Tibial nerve (tissue), 4 donors: ENCODE results near the gene ADD3. TPM values are rescaled to one million over a fixed set of nuclear protein-coding genes. Genes with fewer than 3 reads are reported as not detected.
A peak's percentile ranks its signal among the peaks of the same experiment; 100 is the strongest.

Experiments
- DNase-seq, 2 donors: peaks; one replicate each; pipeline ENCODE4 v3.0.0-alpha.2; 2019; ENCODE audit warnings: low spot score in 2 of 2
- H3K27ac ChIP-seq, 4 donors: fragments of 200-600 bp; sonication (generic) in 3 of 4; one replicate each; pipeline ENCODE4 v1.5.1; 2017 to 2019; ENCODE audit warnings: mild to moderate bottlenecking in 1 of 4
- H3K27me3 ChIP-seq, 2 donors: fragments of 200-600 bp; sonication (generic) in 1 of 2; one replicate each; pipeline versions ENCODE4 v1.5.1 to v1.6.0; 2017 to 2019
- H3K36me3 ChIP-seq, 3 donors: fragments of 200-600 bp; sonication (generic); one replicate each; pipeline ENCODE4 v1.5.1; 2018 to 2019
- H3K4me1 ChIP-seq, 4 donors: fragments of 200-600 bp; sonication (generic) in 3 of 4; one replicate each; pipeline ENCODE4 v1.5.1; 2017 to 2019
- H3K4me3 ChIP-seq, 4 donors: fragments of 200-600 bp; sonication (generic) in 3 of 4; one replicate each; pipeline ENCODE4 v1.5.1; 2017 to 2019; ENCODE audit warnings: mild to moderate bottlenecking in 1 of 4, moderate library complexity in 1 of 4
- H3K9me3 ChIP-seq, 4 donors: fragments of 200-600 bp; sonication (generic) in 3 of 4; one replicate each; pipeline ENCODE4 v1.5.1; 2017 to 2019
- EP300 ChIP-seq, 2 donors: sonication (generic); formaldehyde crosslinking; IDR thresholded peaks; one replicate each; pipeline ENCODE4 v1.6.1; 2017; ENCODE audit warnings: antibody characterized with exemption in 2 of 2, mild to moderate bottlenecking in 1 of 2
- POLR2A ChIP-seq, 2 donors: fragments of 450-650 bp; IDR thresholded peaks; one replicate each; pipeline ENCODE4 v1.6.1; 2017; ENCODE audit warnings: antibody characterized with exemption in 2 of 2, mild to moderate bottlenecking in 2 of 2, moderate library complexity in 2 of 2
- WGBS, 2 donors: methylation state at CpG; one replicate each; pipeline ENCODE4 v1.1.5; 2018; 5-methylcytosine and 5-hydroxymethylcytosine counted together
- total RNA-seq, 4 donors: library from RNA; depleted of rRNA; stranded (reverse); fragments of >200 nt; gene quantifications; one replicate each; pipeline ENCODE4 v1.1.0, GENCODE V29; 2016
- TF ChIP-seq, protein P1 (sequence below), 5 experiments: fragments of 200-600 bp in 3 of 5; fragments of 450-650 bp in 2 of 5; sonication (generic) in 3 of 5; IDR thresholded peaks; one replicate each; pipeline ENCODE4 v1.5.1; 2016 to 2019; ENCODE audit warnings: antibody characterized with exemption in 5 of 5, mild to moderate bottlenecking in 3 of 5, moderate library complexity in 2 of 5

ADD3 gene
- total RNA-seq, 4 donors from 2014 or later = 208 to 639 (median 443) TPM

DNA sequence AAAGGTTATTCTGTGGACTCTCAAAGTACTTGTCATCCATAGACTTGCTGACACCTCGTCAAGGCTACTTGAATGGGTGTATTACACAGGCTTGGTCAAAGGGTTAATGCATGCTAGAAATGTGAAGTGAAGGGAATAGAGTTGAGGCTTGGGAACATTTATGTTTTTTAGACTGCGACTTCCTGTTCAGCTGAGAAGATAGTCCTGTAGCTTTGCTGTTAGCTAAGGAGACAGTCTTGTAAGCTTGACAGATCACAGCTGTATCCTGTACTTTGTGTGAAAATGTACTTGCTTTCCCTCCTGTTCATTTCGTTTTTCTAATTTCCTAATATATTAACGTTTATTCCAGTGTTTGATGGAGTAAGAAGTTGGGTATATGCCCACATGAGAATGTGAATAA is 52.1 kb downstream of the ADD3 start:
- TF ChIP-seq, protein P1, sequence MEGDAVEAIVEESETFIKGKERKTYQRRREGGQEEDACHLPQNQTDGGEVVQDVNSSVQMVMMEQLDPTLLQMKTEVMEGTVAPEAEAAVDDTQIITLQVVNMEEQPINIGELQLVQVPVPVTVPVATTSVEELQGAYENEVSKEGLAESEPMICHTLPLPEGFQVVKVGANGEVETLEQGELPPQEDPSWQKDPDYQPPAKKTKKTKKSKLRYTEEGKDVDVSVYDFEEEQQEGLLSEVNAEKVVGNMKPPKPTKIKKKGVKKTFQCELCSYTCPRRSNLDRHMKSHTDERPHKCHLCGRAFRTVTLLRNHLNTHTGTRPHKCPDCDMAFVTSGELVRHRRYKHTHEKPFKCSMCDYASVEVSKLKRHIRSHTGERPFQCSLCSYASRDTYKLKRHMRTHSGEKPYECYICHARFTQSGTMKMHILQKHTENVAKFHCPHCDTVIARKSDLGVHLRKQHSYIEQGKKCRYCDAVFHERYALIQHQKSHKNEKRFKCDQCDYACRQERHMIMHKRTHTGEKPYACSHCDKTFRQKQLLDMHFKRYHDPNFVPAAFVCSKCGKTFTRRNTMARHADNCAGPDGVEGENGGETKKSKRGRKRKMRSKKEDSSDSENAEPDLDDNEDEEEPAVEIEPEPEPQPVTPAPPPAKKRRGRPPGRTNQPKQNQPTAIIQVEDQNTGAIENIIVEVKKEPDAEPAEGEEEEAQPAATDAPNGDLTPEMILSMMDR (IDR thresholded peaks at IDR 0.05) = no peak
- no peak for TF ChIP-seq EP300 (IDR thresholded peaks at IDR 0.05)
- no peak for TF ChIP-seq POLR2A (IDR thresholded peaks at IDR 0.05)
- H3K4me3 ChIP-seq = no peak overlapping the region
- no peak for DNase-seq
- peak overlapping the region in 2 of 4 donors; percentile 10 to 46 for H3K27ac ChIP-seq
- no peaks in the 10 kb centered on the region for H3K36me3 ChIP-seq
- H3K27me3 ChIP-seq = no peaks in the 10 kb centered on the region
- no peaks in the 10 kb centered on the region for H3K9me3 ChIP-seq
- H3K4me1 ChIP-seq = peaks cover 0 to 90% (median 39%) of the 10 kb centered on the region in 4 donors
- 29 to 30% methylated on average over 4 of the region's 4 CpGs for WGBS, 2 donors

DNA sequence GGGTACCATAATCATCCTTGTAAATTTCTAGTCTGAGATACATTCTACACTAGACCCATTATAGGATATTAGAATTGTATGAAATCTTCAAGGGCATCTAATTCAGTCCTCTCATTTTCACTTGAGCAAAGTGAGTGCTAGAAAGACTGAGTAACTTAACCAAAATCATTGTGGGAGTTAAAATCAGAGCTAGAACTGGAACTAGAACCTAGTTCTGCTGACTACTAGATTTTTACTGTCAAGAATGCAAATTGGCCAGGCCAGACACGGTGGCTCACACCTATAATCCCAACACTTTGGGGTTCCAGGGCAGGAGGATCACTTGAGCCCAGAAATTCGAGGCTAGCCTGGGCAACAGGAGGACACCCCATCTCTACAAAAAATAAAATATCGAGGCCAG is 53.9 kb downstream of the ADD3 start:
- Histone ChIP-seq H3K9me3 (no peaks in the 10 kb centered on the region), H3K4me1 (peaks cover 0 to 88% (median 29%) of the 10 kb centered on the region in 4 donors), H3K36me3 (no peaks in the 10 kb centered on the region), H3K4me3 (no peak overlapping the region), H3K27me3 (no peaks in the 10 kb centered on the region), H3K27ac (no peak overlapping the region)
- 87 to 95% methylated on average over 3 of the region's 3 CpGs for WGBS, 2 donors
- TF ChIP-seq POLR2A (IDR thresholded peaks at IDR 0.05) (no peak), EP300 (IDR thresholded peaks at IDR 0.05) (no peak)
- TF ChIP-seq, protein P1 (IDR thresholded peaks at IDR 0.05) = no peak
- no peak for DNase-seq

DNA sequence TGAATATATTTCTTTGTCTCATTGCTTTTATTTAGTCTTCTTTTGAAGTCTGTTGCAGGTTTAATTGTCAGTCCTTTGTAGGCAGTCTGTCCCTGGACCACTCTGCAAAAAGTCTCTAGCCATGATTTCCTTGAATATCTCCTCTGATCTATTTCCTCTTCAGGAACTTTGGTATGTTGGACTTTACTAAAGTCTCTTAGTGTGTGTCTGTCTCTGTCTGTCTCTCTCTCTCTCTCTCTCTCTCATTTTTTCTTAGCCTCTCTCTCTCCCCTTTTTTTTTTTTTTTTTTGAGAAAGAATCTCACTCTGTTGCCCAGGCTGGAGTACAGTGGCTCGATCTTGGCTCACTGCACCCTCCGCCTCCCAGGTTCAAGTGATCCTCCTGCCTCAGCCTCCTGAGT is 57.5 kb downstream of the ADD3 start:
- TF ChIP-seq, protein P1 (IDR thresholded peaks at IDR 0.05) = no peak
- TF ChIP-seq EP300 (IDR thresholded peaks at IDR 0.05) (no peak), POLR2A (IDR thresholded peaks at IDR 0.05) (no peak)
- no peaks in the 10 kb centered on the region for H3K27me3 ChIP-seq
- no peak overlapping the region for H3K4me3 ChIP-seq
- no peak for DNase-seq
- H3K36me3 ChIP-seq = no peaks in the 10 kb centered on the region
- peak overlapping the region in 2 of 4 donors; percentile 93 to 94 for H3K27ac ChIP-seq
- peaks cover 0 to 88% (median 40%) of the 10 kb centered on the region in 4 donors for H3K4me1 ChIP-seq
- WGBS, 2 donors = 83% methylated on average over 2 of the region's 2 CpGs
- no peaks in the 10 kb centered on the region for H3K9me3 ChIP-seq

DNA sequence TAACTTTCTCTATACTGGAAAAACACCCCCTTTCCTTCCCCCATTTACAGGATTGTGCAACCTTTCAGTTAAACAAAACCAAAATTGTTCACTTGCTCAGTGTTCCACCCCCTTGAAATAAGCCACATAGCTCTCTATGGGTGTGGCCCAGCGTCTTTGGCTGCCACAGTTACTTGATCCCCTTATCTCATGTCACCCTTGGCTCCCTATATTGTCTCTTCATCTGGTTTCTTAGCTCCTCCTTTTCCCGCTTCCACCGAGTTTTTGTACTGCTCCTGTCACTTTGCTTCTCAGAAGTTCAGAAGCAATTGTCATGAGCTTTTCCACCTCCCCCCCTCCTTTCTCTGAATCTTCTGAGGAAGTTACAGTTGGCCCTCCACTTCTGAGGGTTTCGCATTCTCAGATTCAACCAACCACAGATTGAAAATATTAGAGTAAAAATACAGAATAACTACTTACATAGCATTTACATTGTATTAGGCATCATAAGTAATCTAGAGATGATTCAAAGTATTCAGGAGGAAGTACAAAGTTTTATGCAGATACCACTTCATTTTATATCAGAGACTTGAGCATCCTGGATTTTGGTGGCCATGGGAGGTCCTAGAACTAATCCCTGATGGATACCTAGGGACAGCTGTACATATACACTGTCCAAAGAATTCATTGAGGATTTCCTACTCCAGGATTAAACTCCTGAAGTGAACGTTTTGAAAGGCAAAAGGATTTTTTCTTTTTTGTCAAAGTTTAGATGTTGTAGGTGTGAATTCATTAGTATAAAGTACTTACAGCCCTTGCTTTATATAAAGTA is 60.4 kb downstream of the ADD3 start:
- Histone ChIP-seq H3K9me3 (no peaks in the 10 kb centered on the region), H3K27me3 (no peaks in the 10 kb centered on the region), H3K4me3 (no peak overlapping the region), H3K4me1 (peaks cover 0 to 92% (median 46%) of the 10 kb centered on the region in 4 donors), H3K36me3 (no peaks in the 10 kb centered on the region), H3K27ac (peak overlapping the region; percentile 62 to 94 (median 81))
- TF ChIP-seq EP300 (IDR thresholded peaks at IDR 0.05) = peak in 1 of 2 donors; percentile 47
- TF ChIP-seq POLR2A (IDR thresholded peaks at IDR 0.05) = no peak
- DNase-seq = peak in 1 of 2 donors; percentile 25
- WGBS, 2 donors = 26 to 45% methylated on average over 4 of the region's 5 CpGs

DNA sequence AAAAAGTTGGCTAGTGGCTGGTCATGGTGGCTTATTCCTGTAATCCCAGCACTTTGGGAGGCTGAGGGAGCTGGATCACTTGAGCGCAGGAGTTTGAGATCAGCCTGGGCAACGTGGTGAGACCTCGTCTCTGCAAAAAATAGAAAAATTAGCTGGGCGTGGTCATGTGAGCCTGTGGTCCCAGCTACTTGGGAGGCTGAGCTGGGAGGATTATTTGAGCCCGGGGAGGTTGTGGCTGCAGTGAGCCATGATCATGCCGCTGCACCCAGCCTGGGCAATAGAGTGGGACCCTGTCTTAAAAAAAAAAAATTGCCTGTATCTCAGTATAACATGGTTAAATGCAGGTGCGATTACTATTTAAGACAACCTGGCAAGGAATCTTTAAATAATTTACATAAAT is 61.0 kb downstream of the ADD3 start:
- peak overlapping the region; percentile 62 to 94 (median 81) for H3K27ac ChIP-seq
- no peak overlapping the region for H3K4me3 ChIP-seq
- H3K9me3 ChIP-seq = no peaks in the 10 kb centered on the region
- H3K4me1 ChIP-seq = peaks cover 0 to 95% (median 49%) of the 10 kb centered on the region in 4 donors
- H3K27me3 ChIP-seq = no peaks in the 10 kb centered on the region
- WGBS, 2 donors = 79 to 81% methylated on average over 7 of the region's 7 CpGs
- H3K36me3 ChIP-seq = no peaks in the 10 kb centered on the region
- no peak for DNase-seq
- TF ChIP-seq POLR2A (IDR thresholded peaks at IDR 0.05) (no peak), EP300 (IDR thresholded peaks at IDR 0.05) (no peak)
- TF ChIP-seq, protein P1 (IDR thresholded peaks at IDR 0.05) = no peak
